Breast epithelium (tissue), 3 donors: ENCODE measurements around the gene PDE4D.

ENCODE experiments used
- POLR2A ChIP-seq: fragments of 450-650 bp; IDR thresholded peaks from one replicate; pipeline ENCODE4 v1.6.1; 2016; ENCODE audit warnings: antibody characterized with exemption, mild to moderate bottlenecking, moderate library complexity
- POLR2AphosphoS5 ChIP-seq, 3 donors: sonication (generic); formaldehyde crosslinking; IDR thresholded peaks; one replicate each; pipeline ENCODE4 v1.6.1; 2017; ENCODE audit warnings: antibody characterized with exemption in 3 of 3
- TF ChIP-seq, protein P1 (sequence below), 3 donors: fragments of 450-650 bp; IDR thresholded peaks; one replicate each; pipeline ENCODE4 v1.5.1; 2016 to 2017; ENCODE audit warnings: antibody characterized with exemption in 3 of 3, mild to moderate bottlenecking in 3 of 3, moderate library complexity in 3 of 3

DNA sequence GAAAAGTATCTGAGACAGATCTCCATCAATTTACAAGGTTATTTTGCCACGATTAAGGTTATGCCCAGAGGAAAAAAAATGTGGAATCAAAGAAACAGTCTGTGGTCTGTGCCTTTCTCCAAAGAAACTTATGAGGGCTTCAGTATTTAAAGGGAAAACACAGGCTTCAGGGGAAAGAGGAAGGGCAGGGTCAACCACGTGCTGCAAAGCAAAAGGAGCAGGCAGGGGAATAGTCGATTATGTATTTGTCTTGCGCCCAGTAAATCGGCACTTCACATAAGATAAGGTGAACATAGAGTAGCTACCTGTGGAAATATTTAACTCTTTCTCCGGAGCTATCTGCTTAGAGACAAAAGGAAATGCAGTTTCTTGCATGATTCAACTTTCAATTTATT is 967.0 kb downstream of the PDE4D start:
- TF ChIP-seq, protein P1, sequence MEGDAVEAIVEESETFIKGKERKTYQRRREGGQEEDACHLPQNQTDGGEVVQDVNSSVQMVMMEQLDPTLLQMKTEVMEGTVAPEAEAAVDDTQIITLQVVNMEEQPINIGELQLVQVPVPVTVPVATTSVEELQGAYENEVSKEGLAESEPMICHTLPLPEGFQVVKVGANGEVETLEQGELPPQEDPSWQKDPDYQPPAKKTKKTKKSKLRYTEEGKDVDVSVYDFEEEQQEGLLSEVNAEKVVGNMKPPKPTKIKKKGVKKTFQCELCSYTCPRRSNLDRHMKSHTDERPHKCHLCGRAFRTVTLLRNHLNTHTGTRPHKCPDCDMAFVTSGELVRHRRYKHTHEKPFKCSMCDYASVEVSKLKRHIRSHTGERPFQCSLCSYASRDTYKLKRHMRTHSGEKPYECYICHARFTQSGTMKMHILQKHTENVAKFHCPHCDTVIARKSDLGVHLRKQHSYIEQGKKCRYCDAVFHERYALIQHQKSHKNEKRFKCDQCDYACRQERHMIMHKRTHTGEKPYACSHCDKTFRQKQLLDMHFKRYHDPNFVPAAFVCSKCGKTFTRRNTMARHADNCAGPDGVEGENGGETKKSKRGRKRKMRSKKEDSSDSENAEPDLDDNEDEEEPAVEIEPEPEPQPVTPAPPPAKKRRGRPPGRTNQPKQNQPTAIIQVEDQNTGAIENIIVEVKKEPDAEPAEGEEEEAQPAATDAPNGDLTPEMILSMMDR (IDR thresholded peaks at IDR 0.05) = no peak
- TF ChIP-seq POLR2AphosphoS5 (IDR thresholded peaks at IDR 0.05) (no peak), POLR2A (no peak)
